Lower leg skin (tissue), 4 donors: ENCODE measurements around the gene RTKN2. TPM values are rescaled to one million over a fixed set of nuclear protein-coding genes. Genes with fewer than 3 reads are reported as not detected.

Experiments
- DNase-seq, 2 donors: peaks; one replicate each; pipeline ENCODE4 v3.0.0-alpha.2; 2019; ENCODE audit warnings: low spot score in 2 of 2
- H3K4me3 ChIP-seq: fragments of 200-600 bp; sonication (generic); 2 replicates; pipeline ENCODE4 v1.5.1; 2017; ENCODE audit warnings: mild to moderate bottlenecking, low read depth; ENCODE audit not compliant: poor library complexity, severe bottlenecking
- POLR2A ChIP-seq, 2 donors: fragments of 450-650 bp; IDR thresholded peaks; one replicate each; pipeline ENCODE4 v1.6.1; 2016 to 2017; ENCODE audit warnings: antibody characterized with exemption in 2 of 2, mild to moderate bottlenecking in 1 of 2, moderate library complexity in 1 of 2
- WGBS, 2 donors: methylation state at CpG; one replicate each; pipeline ENCODE4 v1.1.5; 2018; 5-methylcytosine and 5-hydroxymethylcytosine counted together
- intact Hi-C: fragments of 100-400 bp; cut with DNase I; formaldehyde crosslinking; loops from one replicate; pipeline ENCODE4 v1.15.0; 2023; ENCODE audit warnings: low total_unique reads
- total RNA-seq, 4 donors: library from RNA; depleted of rRNA; stranded (reverse); fragments of >200 nt; gene quantifications; one replicate each; pipeline ENCODE4 v1.1.0, GENCODE V29; 2016
- TF ChIP-seq, protein P1 (sequence below), 3 donors: fragments of 450-650 bp; IDR thresholded peaks; one replicate each; pipeline ENCODE4 v1.5.1; 2016; ENCODE audit warnings: antibody characterized with exemption in 3 of 3, mild to moderate bottlenecking in 3 of 3, moderate library complexity in 2 of 3

Gene RTKN2, protein sequence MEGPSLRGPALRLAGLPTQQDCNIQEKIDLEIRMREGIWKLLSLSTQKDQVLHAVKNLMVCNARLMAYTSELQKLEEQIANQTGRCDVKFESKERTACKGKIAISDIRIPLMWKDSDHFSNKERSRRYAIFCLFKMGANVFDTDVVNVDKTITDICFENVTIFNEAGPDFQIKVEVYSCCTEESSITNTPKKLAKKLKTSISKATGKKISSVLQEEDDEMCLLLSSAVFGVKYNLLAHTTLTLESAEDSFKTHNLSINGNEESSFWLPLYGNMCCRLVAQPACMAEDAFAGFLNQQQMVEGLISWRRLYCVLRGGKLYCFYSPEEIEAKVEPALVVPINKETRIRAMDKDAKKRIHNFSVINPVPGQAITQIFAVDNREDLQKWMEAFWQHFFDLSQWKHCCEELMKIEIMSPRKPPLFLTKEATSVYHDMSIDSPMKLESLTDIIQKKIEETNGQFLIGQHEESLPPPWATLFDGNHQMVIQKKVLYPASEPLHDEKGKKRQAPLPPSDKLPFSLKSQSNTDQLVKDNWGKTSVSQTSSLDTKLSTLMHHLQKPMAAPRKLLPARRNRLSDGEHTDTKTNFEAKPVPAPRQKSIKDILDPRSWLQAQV
- under 1 TPM; 0.61 to 0.97 (median 0.78) TPM for total RNA-seq

DNA sequence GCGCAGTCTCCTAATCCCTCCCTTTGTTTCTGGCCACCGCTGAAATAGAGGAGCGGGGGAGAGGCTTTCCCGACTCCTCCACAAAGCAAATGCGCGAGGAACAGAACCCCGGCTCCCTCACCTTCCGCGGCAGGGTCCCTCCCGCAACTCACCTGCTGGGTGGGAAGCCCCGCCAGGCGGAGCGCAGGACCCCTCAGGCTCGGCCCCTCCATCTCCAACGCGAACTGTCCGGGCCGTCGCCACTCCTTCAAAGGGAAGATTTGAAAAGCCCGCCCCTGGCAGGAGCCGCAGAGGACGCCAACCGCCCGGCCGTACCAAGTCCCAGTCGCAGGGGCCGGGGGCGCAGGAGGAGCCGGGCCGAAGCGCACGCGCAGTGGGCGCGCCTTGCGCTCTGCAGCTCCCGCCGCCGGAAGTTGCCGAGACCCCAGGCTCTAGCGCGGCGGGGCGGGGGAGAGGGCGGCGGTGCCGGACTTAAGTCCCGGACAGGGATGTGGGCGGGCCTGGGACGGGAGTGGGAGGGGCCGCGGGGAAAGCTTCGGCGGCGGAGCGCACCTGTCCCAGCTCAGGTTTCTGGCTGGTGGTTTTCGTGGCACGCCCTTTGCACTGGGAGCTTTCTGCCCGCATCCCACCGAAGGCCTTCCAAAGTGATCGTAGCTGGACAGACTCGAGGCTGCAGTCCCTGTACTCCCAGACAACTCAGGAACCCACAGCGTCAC, at the start of gene RTKN2:
Gene RTKN2 (minus strand): TSS at position 446 of the 716 bp plus-strand sequence. CDS start 234 bp downstream, at position 212.
- peak; percentile 38 to 92 for DNase-seq
- 0% methylated on average over 6 to 26 of the region's 63 CpGs for WGBS, 2 donors
- H3K4me3 ChIP-seq, result peak within 1 kb of the TSS; percentile 63
- no peak for TF ChIP-seq POLR2A (IDR thresholded peaks at IDR 0.05)
- TF ChIP-seq, protein P1, sequence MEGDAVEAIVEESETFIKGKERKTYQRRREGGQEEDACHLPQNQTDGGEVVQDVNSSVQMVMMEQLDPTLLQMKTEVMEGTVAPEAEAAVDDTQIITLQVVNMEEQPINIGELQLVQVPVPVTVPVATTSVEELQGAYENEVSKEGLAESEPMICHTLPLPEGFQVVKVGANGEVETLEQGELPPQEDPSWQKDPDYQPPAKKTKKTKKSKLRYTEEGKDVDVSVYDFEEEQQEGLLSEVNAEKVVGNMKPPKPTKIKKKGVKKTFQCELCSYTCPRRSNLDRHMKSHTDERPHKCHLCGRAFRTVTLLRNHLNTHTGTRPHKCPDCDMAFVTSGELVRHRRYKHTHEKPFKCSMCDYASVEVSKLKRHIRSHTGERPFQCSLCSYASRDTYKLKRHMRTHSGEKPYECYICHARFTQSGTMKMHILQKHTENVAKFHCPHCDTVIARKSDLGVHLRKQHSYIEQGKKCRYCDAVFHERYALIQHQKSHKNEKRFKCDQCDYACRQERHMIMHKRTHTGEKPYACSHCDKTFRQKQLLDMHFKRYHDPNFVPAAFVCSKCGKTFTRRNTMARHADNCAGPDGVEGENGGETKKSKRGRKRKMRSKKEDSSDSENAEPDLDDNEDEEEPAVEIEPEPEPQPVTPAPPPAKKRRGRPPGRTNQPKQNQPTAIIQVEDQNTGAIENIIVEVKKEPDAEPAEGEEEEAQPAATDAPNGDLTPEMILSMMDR (IDR thresholded peaks at IDR 0.05), result no peak
- intact Hi-C loops, result no loop called here

DNA sequence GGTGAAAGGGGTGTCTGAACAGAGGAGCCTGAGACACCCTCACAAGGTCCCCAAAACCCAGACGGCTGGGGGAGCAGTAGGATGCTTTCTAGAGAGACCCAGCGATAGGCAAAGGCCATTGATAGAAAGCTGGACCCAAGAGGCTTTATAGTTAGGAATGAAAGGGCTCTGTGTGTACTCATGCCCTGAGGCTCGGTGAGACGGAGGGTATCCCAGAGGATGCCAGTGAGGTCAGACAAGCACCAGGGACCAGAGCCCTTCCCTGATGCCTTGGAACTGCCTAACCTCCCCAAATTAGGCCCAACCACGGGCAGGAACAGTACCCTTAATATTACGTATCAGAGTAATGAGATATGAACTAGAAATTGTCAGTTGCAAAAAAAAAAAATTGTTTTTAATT, 48.6 kb upstream of the RTKN2 start:
- intact Hi-C loops, result no loop called here
- TF ChIP-seq, protein P1 (IDR thresholded peaks at IDR 0.05), result no peak
- TF ChIP-seq POLR2A (IDR thresholded peaks at IDR 0.05), result no peak
- DNase-seq, result no peak
- no peak overlapping the region for H3K4me3 ChIP-seq
- WGBS, 2 donors, result 80 to 83% methylated on average over 6 of the region's 6 CpGs

DNA sequence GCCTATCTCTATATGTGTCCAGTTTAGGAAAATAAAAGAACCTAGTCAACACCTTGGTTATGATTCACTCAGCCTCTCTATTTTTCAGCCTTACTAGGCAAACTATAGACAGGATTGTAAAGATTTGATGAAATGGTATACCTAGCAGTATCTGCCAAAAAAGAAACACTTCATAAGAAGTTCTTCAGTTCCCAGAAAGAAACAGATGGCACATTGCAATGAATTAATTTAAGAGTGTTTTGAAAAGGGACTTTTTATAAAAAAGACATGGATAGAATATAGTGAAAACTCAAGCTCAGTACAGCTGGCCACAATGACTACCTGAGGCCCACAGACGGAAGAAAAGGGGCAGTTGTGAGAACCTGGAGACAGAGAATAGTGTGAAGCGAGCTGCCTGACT, 40.6 kb upstream of the RTKN2 start:
- 85 to 93% methylated on average over 2 of the region's 2 CpGs for WGBS, 2 donors
- TF ChIP-seq POLR2A (IDR thresholded peaks at IDR 0.05), result no peak
- TF ChIP-seq, protein P1 (IDR thresholded peaks at IDR 0.05), result no peak
- intact Hi-C loops, result no loop called here
- no peak overlapping the region for H3K4me3 ChIP-seq
- DNase-seq, result no peak

DNA sequence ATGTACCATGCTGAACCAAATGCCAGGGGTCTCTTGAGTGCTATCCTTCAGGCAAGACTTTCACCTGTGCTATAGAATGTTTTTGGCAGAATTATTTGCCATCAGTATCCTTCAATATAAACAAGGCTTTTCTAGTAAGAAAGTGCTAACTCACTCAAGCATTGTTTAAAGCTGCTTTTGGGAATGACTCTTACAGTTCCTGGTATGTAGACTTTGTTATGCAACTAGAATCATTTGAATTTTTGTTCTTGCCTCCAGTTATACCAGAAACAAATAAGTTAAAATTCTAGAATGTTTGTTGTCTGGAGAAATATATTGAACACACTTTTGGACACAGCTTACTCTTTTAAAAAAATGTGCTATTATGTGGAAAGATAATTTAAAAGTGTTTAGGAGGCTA, 39.5 kb upstream of the RTKN2 start:
- intact Hi-C loops, result no loop called here
- no peak overlapping the region for H3K4me3 ChIP-seq
- no peak for TF ChIP-seq POLR2A (IDR thresholded peaks at IDR 0.05)
- TF ChIP-seq, protein P1 (IDR thresholded peaks at IDR 0.05), result no peak
- no peak for DNase-seq

DNA sequence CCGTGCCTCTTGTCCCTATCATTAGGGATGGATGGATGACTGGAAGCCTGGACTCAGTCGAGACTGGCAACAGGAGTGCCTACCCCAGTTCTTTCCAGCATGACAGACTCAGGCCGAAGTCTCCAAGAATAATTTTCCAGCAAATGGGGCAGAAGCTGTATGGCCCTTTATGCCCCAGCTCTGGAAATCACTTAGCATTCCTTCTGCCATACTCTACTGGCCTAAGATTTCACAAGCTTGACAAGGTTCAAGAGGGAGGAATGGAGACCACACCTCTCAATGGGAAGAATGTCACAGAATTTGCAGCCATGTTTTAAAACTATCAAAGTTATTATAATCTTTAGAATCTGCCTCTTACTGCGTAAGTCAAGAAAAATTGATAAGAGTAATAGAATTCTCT, 39.0 kb upstream of the RTKN2 start:
- no peak for DNase-seq
- 48 to 97% methylated on average over 3 to 4 of the region's 4 CpGs for WGBS, 2 donors
- intact Hi-C loops, result no loop called here
- no peak for TF ChIP-seq POLR2A (IDR thresholded peaks at IDR 0.05)
- H3K4me3 ChIP-seq, result no peak overlapping the region

DNA sequence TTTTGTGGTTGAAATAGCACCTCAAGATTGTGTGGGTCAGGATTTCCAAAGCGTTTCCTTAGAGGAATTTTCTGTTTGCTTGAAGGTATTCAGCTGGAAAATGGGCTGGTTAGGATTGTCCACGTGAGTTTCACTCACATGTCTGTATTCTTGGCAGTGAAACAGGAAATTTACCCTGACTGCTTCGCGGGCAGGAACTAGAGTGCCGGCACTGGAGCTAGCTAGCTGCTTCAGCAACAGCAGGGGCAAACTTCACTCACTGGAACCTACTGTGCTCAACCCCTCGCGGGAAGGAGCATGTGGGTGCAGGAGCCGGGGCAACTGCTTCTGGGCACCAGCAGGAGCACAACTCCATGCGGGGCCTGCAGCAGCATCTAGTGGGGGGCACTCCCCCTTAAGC, 38.0 kb upstream of the RTKN2 start:
- intact Hi-C loops, result no loop called here
- TF ChIP-seq POLR2A (IDR thresholded peaks at IDR 0.05), result no peak
- TF ChIP-seq, protein P1 (IDR thresholded peaks at IDR 0.05), result no peak
- H3K4me3 ChIP-seq, result no peak overlapping the region
- 67 to 80% methylated on average over 8 of the region's 9 CpGs for WGBS, 2 donors
- DNase-seq, result no peak
